Tibial nerve (tissue), 4 donors: ENCODE measurements around the gene FGF14.

Experiments used
- EP300 ChIP-seq, 2 donors: sonication (generic); formaldehyde crosslinking; IDR thresholded peaks; one replicate each; pipeline ENCODE4 v1.6.1; 2017; ENCODE audit warnings: antibody characterized with exemption in 2 of 2, mild to moderate bottlenecking in 1 of 2
- TF ChIP-seq, protein P1 (sequence below), 5 experiments: fragments of 200-600 bp in 3 of 5; fragments of 450-650 bp in 2 of 5; sonication (generic) in 3 of 5; IDR thresholded peaks; one replicate each; pipeline ENCODE4 v1.5.1; 2016 to 2019; ENCODE audit warnings: antibody characterized with exemption in 5 of 5, mild to moderate bottlenecking in 3 of 5, moderate library complexity in 2 of 5

- TF ChIP-seq, protein P1, sequence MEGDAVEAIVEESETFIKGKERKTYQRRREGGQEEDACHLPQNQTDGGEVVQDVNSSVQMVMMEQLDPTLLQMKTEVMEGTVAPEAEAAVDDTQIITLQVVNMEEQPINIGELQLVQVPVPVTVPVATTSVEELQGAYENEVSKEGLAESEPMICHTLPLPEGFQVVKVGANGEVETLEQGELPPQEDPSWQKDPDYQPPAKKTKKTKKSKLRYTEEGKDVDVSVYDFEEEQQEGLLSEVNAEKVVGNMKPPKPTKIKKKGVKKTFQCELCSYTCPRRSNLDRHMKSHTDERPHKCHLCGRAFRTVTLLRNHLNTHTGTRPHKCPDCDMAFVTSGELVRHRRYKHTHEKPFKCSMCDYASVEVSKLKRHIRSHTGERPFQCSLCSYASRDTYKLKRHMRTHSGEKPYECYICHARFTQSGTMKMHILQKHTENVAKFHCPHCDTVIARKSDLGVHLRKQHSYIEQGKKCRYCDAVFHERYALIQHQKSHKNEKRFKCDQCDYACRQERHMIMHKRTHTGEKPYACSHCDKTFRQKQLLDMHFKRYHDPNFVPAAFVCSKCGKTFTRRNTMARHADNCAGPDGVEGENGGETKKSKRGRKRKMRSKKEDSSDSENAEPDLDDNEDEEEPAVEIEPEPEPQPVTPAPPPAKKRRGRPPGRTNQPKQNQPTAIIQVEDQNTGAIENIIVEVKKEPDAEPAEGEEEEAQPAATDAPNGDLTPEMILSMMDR (IDR thresholded peaks at IDR 0.05): no peak
- no peak for TF ChIP-seq EP300 (IDR thresholded peaks at IDR 0.05)
Measured at GRCh38 chr13:101892296-101892695, 509.6 kb downstream of the FGF14 start.
